Omental fat pad (tissue), 4 donors: ENCODE measurements around the gene GALM. TPM values are rescaled to one million over a fixed set of nuclear protein-coding genes. Genes with fewer than 3 reads are reported as not detected.

Experiments
- ATAC-seq: fragments of 150-250 bp; one replicate; pipeline ENCODE4 v1.9.1; 2016; ENCODE audit warnings: mild to moderate bottlenecking, moderate library complexity; ENCODE audit not compliant: low FRiP score
- DNase-seq: peaks from one replicate; pipeline ENCODE4 v3.0.0-alpha.2; 2019; ENCODE audit warnings: low spot score
- total RNA-seq, 4 donors: library from RNA; depleted of rRNA; stranded (reverse); fragments of >200 nt; gene quantifications; one replicate each; pipeline ENCODE4 v1.1.0, GENCODE V29; 2016
- TF ChIP-seq, protein P1 (sequence below), 3 donors: fragments of 450-650 bp; IDR thresholded peaks; one replicate each; pipeline ENCODE4 v1.5.1; 2016 to 2017; ENCODE audit warnings: antibody characterized with exemption in 3 of 3, mild to moderate bottlenecking in 3 of 3, moderate library complexity in 2 of 3

The GALM gene
- total RNA-seq = 10 to 100 TPM in 3 of 4 donors, 1 to 10 TPM in 1; 9.7 to 29.3 (median 25.7) TPM

DNA sequence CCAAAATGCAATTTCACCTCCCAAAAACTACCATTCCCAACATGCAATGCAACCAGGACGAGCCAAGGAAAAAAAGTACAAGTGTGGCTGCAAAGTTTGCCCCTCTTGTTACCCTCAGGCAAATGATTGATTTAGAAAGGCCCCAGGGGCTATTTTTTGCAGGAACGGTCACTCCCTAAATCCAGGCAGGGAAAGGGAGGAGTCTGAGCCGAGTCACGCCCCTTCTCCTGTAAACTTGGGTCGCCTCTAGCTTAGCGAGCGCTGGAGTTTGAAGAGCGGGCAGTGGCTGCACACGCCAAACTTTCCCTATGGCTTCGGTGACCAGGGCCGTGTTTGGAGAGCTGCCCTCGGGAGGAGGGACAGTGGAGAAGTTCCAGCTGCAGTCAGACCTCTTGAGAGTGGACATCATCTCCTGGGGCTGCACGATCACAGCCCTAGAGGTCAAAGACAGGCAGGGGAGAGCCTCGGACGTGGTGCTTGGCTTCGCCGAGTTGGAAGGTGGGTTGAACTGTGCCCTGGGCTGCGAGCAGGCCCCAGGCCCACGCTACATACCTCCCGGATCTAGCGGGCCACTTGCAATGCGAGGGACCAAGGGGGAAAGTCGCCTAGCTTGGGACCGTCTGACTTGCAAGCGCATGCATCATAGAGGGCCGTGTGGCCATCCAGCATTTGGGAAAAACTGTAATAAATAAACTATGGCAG lies at the start of gene GALM:
Gene GALM, plus strand, starts transcription at position 261 of the 702 bp plus-strand sequence. Its CDS starts 48 bp downstream, at position 309.
- TF ChIP-seq, protein P1, sequence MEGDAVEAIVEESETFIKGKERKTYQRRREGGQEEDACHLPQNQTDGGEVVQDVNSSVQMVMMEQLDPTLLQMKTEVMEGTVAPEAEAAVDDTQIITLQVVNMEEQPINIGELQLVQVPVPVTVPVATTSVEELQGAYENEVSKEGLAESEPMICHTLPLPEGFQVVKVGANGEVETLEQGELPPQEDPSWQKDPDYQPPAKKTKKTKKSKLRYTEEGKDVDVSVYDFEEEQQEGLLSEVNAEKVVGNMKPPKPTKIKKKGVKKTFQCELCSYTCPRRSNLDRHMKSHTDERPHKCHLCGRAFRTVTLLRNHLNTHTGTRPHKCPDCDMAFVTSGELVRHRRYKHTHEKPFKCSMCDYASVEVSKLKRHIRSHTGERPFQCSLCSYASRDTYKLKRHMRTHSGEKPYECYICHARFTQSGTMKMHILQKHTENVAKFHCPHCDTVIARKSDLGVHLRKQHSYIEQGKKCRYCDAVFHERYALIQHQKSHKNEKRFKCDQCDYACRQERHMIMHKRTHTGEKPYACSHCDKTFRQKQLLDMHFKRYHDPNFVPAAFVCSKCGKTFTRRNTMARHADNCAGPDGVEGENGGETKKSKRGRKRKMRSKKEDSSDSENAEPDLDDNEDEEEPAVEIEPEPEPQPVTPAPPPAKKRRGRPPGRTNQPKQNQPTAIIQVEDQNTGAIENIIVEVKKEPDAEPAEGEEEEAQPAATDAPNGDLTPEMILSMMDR (IDR thresholded peaks at IDR 0.05) = no peak
- ATAC-seq (peak; percentile 89), DNase-seq (peak; percentile 30)

DNA sequence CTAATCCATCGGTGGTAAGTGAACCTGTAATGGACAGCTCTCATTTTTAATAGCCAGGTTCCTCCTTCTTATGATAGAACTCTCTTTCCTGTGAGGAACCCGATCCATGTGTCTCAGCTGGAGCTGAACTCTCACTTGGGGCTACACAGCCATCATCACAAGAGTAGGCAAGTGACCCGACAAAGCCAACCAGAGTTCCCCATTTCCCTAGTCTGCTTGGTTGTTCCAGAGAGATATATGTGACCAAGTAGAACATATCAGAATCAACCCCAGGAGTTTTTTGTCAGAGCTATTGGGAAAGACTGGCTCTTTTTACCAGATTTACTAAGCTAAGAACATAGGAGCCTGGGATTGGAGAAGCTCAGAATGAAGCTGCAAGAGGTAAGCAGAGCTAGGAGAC lies 48.6 kb upstream of the GALM start:
- DNase-seq = no peak
- TF ChIP-seq, protein P1 (IDR thresholded peaks at IDR 0.05) = no peak
- ATAC-seq = no peak

DNA sequence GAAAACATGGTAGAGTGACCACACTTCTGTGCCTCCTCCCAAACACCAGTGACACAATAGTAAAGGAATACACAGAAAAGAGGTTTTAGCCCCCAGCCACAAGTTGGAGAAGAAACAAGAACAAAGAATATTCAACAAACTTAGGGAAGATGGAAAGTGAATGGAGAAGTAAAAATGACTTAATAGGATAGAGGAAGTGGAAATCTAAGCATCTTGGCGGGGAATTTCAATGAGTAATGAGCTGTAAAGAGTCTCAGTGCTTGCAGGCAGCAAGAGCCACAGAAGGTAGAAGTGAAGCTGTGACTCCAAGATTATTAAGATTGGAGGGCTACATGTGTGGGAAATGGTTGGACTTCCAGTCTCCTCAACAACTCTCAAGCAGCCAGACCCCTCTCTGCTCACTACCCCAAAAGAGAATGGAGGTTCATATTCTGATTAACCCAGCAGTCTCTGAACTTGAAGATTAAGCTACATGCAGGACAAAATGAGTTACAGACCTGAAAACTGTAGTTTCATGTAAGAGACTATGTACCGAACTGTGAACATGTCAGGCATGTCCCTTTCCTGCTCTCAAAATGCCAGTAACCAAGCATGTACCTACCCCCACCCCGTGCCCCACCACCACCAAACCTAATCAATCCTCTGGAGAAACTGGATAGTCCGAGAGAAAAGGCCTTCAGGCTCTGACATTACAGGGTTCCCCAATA lies 46.3 kb upstream of the GALM start:
- DNase-seq = no peak
- TF ChIP-seq, protein P1 (IDR thresholded peaks at IDR 0.05) = no peak
- no peak for ATAC-seq

DNA sequence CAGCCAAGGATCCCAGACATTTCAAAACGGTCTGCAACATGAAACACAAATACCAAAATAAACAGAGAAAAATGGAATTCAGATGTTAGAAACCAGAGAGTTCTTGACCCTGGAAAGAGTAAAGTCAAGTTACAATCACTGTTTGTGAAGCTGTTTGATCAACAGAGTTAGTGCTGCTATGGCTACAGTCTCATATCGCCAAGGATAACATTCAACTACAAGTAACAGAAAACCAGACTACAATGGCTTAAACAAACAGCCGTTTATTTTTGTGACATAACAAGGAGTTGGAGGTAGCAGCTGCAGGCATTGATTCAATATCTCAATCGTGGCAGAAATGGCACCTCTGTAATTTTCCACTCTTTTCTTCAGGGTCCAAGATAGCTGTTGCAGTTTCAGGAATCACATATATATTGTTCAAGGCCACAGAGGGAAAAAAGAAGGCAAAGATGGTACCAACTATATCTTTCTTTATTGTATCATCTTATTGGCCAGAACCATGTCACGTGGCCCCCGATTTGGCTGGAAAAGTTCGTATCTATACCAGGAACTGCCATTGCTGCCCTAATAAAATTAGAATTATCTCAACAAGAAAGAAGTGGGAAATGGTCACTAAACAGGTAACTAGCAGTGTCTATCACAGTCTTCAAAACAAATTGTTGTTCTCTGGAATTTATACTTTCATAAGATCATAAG lies 45.5 kb upstream of the GALM start:
- TF ChIP-seq, protein P1 (IDR thresholded peaks at IDR 0.05) = no peak
- DNase-seq = no peak
- ATAC-seq = no peak

DNA sequence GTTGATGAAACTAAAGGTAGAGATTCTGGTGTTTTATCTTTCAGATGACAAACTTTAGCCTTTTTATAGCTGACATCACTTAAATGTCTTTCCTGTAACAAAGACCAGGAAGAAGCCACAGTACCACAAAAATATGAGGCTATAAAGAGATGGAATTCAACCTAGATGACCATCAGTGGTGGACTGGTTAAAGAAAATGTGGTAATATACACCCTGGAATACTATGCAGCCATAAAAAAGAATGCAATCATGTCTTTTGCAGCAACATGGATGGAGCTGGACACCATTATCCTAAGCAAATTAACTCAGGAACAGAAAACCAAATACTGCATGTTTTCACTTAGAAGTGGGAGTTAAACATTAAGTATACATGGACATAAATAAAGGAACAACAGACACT lies 44.9 kb upstream of the GALM start:
- no peak for DNase-seq
- TF ChIP-seq, protein P1 (IDR thresholded peaks at IDR 0.05) = no peak
- no peak for ATAC-seq

DNA sequence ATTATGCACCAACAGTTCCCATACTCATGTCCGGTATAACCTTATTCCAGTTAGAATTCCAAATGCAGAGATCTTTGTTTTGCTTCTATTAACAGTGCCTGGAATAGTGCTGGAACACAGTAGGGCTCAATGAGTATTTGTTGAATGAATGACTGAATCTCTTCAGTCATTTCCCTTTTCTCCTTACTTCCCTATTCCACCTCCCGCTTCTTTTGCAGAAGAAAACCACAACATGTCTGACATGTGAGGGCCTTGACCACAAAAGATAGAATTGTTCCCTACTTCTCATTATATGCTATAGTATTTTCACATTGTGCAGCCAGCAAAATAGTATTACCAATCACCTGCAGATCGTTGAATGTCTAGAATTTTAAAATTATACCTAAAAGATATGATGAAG lies 43.7 kb upstream of the GALM start:
- ATAC-seq (no peak), DNase-seq (no peak)
- TF ChIP-seq, protein P1 (IDR thresholded peaks at IDR 0.05) = no peak
